NCI-H1694 treated with DMSO at 0.1 percent for 48 hours (cell line): ENCODE results near the gene PHPT1.

Experiments used
- DNase-seq: peaks from one replicate; lab custom pipeline; 2025; lab: John Stamatoyannopoulos, UW

The PHPT1 gene

GRCh38 chr9:136848393-136849037, 694 bp upstream of the PHPT1 start:
- DNase-seq: no peak

- no peak for DNase-seq
Observed at GRCh38 chr9:136849960-136850865, 1.0 kb downstream of the PHPT1 start.

- no peak for DNase-seq
Observed at GRCh38 chr9:136850866-136851775, 1.9 kb downstream of the PHPT1 start.

GRCh38 chr9:136851941-136852663, 2.9 kb downstream of the PHPT1 start, which contains the start of gene MAMDC4:
Gene MAMDC4 (plus strand): TSS chr9:136852346. CDS start chr9:136852417, 71 bp downstream.
- DNase-seq: no peak

- no peak for DNase-seq
Observed at GRCh38 chr9:136852664-136853595, 3.7 kb downstream of the PHPT1 start.

GRCh38 chr9:136853596-136854112, 4.4 kb downstream of the PHPT1 start:
- DNase-seq: no peak

- no peak for DNase-seq
Observed at GRCh38 chr9:136854113-136854841, 5.1 kb downstream of the PHPT1 start.

- no peak for DNase-seq
Observed at GRCh38 chr9:136854842-136855460, 5.7 kb downstream of the PHPT1 start.

GRCh38 chr9:136855461-136856078, 6.4 kb downstream of the PHPT1 start:
- no peak for DNase-seq

- no peak for DNase-seq
Observed at GRCh38 chr9:136856079-136856476, 6.9 kb downstream of the PHPT1 start.

GRCh38 chr9:136856541-136857141, 7.4 kb downstream of the PHPT1 start:
- no peak for DNase-seq

- no peak for DNase-seq
Observed at GRCh38 chr9:136857166-136857565, 8.0 kb downstream of the PHPT1 start.

GRCh38 chr9:136857581-136858412, 8.6 kb downstream of the PHPT1 start:
- DNase-seq: no peak

GRCh38 chr9:136858452-136858843, 9.2 kb downstream of the PHPT1 start:
- DNase-seq: no peak

- DNase-seq: no peak
Observed at GRCh38 chr9:136858844-136859757, 9.9 kb downstream of the PHPT1 start.

- DNase-seq: no peak
Observed at GRCh38 chr9:136860529-136860928, 11.3 kb downstream of the PHPT1 start.
